ENCODE measurements around the gene SLC16A7.
"Not testable (repeated sequence)": the region's sequence is repeated elsewhere in the genome, so short reads cannot be mapped to it uniquely, and the experiment has no call there.

The SLC16A7 gene

DNA sequence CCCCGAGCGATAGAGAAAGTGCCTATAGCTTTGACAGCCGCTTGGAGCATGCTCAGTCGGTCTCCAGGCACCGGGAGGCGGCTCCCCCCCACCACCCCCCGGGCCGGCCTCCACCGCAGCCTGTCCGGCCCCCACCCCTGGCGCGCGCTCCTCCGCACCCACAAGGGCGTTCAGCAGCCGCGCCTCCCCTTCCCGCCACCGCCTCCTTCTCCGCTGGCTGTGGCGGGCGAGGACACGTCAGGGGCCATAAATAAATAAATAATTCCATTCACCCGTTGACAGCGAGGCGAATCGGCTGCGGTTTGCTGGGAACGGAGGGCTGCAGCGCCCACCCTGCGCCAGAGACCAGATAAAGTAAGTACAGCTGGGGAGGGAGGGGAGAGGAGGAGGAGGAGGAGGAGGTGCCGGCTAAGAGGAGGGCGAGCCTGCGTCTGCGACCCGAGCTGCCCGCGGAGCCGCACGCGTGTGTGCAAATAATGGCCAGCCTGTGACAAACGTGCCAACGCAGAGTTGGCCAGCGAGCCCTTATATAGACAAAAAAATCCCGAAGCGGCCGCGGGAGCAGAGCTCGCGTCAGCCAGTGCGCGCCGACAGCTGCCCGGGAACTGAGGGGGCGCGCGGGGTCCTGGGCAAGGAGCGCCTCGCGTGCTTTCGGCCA lies at the start of gene SLC16A7:
SLC16A7 (plus strand) TSS at position 147 of the 658 bp plus-strand sequence. CDS start 108,773 bp downstream, outside the sequence.
- peak; percentile 69 for DNase-seq (ENCODE audit: low read depth in 1 of 2, low spot score in 1 of 2)

DNA sequence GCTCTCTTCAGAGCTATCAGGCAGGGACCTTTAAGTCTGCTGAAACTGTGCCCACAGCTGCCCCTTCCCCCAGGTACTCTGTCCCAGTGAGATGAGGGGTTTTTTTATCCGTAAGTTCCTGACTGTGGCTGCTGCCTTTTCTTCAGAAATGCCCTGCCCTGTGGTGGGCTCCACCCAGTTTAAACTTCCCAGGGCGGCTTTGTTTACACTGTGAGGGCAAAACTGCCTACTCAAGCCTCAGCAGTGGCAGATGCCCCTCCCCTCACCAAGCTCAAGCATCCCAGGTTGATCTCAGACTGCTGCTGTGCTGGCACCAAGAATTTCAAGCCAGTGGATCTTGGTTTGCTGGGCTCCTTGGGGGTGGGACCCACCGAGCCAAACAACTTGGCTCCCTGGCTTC lies 46.9 kb upstream of the SLC16A7 start:
- no peak for DNase-seq (ENCODE audit: low read depth in 1 of 2, low spot score in 1 of 2)

GRCh38 chr12:59559696-59560095 lies 36.1 kb upstream of the SLC16A7 start:
- no peak for DNase-seq (ENCODE audit: low read depth in 1 of 2, low spot score in 1 of 2)

- no peak for DNase-seq (ENCODE audit: low read depth in 1 of 2, low spot score in 1 of 2)
These were observed 25.7 kb upstream of the SLC16A7 start for GRCh38 chr12:59570145-59570544.

DNA sequence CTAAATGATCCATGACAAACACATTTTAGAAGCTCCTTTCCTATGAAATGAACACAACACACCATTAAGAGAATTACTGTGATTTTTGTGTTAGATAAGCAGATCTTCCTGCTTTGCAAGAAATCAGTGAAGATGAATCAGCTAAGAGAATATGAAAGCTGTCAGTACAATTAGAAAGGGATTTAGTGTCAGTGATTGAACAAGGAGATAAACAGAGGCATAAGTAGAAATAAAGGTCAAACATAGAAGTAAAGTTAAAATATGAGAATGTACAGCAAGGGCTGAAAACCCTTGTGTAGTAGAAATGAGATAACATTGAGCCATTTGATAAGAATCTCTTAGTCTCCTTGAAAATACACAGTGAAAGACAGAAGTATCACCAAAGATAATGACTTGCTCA lies 21.4 kb upstream of the SLC16A7 start:
- no peak for DNase-seq (ENCODE audit: low read depth in 1 of 2, low spot score in 1 of 2)

DNA sequence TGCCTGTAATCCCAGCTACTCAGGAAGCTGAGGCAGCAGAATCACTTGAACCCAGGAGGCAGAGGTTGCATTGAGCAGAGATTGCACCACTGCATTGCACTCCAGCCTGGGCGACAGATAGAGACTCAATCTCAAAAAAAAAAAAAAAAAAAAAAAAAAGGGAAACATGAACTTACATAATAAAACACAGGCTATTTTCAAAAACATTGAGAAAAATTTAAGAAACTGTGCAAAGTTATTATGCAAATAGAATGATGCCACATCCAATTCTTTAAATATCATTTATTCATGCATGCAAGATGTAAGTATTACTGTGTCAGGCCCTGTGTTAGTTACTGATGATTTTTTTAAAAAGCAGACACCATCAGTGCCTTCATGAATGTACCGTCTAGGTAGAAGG lies 20.0 kb upstream of the SLC16A7 start:
- no peak for DNase-seq (ENCODE audit: low read depth in 1 of 2, low spot score in 1 of 2)

- no peak for DNase-seq (ENCODE audit: low read depth in 1 of 2, low spot score in 1 of 2)
These were observed 17.6 kb upstream of the SLC16A7 start for GRCh38 chr12:59578254-59578653.

- no peak for DNase-seq (ENCODE audit: low read depth in 1 of 2, low spot score in 1 of 2)
These were observed 16.2 kb upstream of the SLC16A7 start for GRCh38 chr12:59579631-59580030.

GRCh38 chr12:59580050-59580449 lies 15.8 kb upstream of the SLC16A7 start:
- DNase-seq (ENCODE audit: low read depth in 1 of 2, low spot score in 1 of 2): no peak

GRCh38 chr12:59583003-59583712 lies 12.7 kb upstream of the SLC16A7 start:
- no peak for DNase-seq (ENCODE audit: low read depth in 1 of 2, low spot score in 1 of 2)

- no peak for DNase-seq (ENCODE audit: low read depth in 1 of 2, low spot score in 1 of 2)
These were observed 8.1 kb upstream of the SLC16A7 start for GRCh38 chr12:59587710-59588109.

GRCh38 chr12:59593761-59594160 lies 2.1 kb upstream of the SLC16A7 start:
- DNase-seq (ENCODE audit: low read depth in 1 of 2, low spot score in 1 of 2): no peak

DNA sequence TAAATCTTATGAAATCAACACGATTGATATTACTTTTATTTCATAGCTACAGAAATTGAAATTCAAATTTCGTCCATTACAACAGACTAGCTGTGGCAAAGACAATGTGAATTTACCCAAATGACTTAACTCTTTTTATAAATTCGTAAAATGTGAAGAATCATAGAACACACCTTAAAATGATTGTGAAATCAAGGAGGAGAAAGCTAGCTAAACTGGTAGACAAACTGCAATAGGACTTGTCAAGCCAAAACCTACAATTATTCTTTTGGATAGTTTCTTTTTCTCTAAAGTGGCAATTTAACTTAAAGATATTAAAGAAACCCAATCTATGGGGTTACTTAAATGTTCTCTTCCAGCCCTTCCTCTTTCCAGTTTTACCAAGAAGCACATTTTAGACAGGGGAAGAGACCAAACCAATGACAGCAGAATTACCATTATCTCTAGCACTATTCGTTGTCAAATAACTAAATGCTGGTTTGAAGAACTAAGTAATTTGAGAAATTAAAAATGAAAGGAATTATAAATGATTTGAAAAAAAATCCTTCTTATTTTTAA lies 807 bp upstream of the SLC16A7 start:
- no peak for DNase-seq (ENCODE audit: low read depth in 1 of 2, low spot score in 1 of 2)

GRCh38 chr12:59595565-59595882 lies 305 bp upstream of the SLC16A7 start:
- no peak for DNase-seq (ENCODE audit: low read depth in 1 of 2, low spot score in 1 of 2)

DNA sequence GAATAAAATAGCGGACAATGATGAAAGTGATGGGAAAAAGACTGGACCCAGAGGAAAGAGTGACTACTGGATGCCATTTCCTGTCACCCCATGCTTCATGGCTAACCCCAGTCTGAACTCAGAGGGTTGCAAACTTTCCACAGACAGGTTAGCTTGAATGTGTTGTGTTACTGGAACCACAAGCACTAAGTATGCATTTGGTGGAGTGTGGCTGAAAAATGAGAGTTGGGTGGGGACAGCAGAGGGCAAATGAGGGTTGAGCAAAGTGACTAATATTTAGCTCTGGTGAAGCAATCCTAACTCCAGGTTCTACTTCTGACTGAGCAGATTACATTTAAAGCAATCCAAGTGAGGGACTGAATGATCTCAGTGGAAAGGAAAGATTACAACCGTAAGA lies 1.6 kb downstream of the SLC16A7 start:
- DNase-seq (ENCODE audit: low read depth in 1 of 2, low spot score in 1 of 2): peak; percentile 19 to 21

- DNase-seq (ENCODE audit: low read depth in 1 of 2, low spot score in 1 of 2): no peak
These were observed 4.3 kb downstream of the SLC16A7 start for GRCh38 chr12:59600171-59600570.

- no peak for DNase-seq (ENCODE audit: low read depth in 1 of 2, low spot score in 1 of 2)
These were observed 7.9 kb downstream of the SLC16A7 start for GRCh38 chr12:59603754-59604153.

DNA sequence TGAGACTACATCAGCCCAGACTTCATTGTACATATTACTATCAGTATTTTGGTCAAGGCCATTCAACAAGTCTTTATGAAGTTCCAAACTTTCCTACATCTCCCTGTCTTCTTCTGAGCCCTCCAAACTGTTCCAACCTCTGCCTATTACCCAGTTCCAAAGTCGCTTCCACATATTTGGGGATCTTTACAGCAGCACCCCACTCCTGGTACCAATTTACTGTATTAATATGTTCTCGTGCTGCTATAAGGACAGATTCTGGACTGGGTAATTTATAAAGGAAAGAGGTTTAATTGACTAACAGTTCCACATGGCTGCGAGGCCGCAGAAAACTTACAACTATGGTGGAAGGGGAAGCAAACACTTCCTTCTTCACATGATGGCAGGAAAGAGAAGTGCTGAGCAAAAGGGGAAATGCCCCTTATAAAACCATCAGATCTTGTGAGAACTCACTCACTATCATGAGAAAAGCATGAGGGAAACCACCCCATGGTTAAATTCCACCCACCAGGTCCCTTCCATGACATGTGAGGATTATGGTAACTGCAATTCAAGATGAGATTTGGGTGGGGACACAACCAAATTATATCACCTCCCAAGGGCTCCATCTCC lies 17.1 kb downstream of the SLC16A7 start:
- DNase-seq (ENCODE audit: low read depth in 1 of 2, low spot score in 1 of 2): not testable (repeated sequence)

DNA sequence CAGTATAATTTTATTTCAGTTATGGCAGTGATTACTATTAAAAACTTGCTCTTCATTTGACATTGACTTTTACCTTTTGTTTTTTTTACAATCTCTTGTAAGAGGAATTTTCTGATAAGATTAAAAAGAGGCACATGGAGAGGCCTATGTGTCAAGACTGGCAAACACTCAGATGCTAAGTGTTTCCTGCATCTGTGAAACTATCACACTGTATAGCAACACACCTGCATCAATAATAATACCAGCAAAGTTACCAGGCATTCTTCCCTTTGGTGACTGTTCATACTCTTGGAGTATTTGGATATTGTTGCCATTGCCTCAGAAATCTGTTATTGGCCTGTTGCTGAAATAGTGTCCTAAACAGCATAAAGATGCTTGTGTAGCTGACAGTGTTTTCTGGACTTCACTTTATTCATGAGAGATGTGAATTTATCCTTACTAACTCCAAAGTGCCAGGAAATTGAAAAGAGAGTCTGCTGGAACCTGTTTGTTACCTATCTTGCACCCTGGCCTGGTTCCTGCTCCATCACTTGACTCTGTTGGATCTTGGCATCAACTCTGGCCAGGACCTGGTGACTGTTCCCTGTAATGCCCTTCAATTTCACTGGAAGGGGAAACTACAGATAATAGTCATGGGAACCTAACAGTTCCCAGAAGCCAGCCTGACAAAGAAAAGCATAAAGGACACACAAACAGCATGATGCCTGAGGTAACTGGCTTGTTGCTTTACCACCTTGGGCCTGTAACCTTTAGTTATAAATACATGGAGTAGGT lies 19.8 kb downstream of the SLC16A7 start:
- DNase-seq (ENCODE audit: low read depth in 1 of 2, low spot score in 1 of 2): no peak

GRCh38 chr12:59619461-59620240 lies 23.8 kb downstream of the SLC16A7 start:
- DNase-seq (ENCODE audit: low read depth in 1 of 2, low spot score in 1 of 2): no peak

GRCh38 chr12:59620326-59620725 lies 24.5 kb downstream of the SLC16A7 start:
- DNase-seq (ENCODE audit: low read depth in 1 of 2, low spot score in 1 of 2): no peak
